GM21786 (cell line): ENCODE measurements around the gene ADAP1.
"Not testable (repeated sequence)": the region's sequence is repeated elsewhere in the genome, so short reads cannot be mapped to it uniquely, and the experiment has no call there.

Source experiments
- ATAC-seq: cut with Tn5 transposase; IDR thresholded peaks from one replicate; pipeline ENCODE4 v1.9.1; 2021; ENCODE audit not compliant: unreplicated experiment

ADAP1 gene

GRCh38 chr7:960269-960871 is 5.9 kb upstream of the ADAP1 start:
- no peak for ATAC-seq

- ATAC-seq, result not testable (repeated sequence)
Observed at GRCh38 chr7:959740-960139, 5.3 kb upstream of the ADAP1 start.

GRCh38 chr7:959271-959670 is 4.8 kb upstream of the ADAP1 start:
- ATAC-seq, result no peak

- no peak for ATAC-seq
Observed at GRCh38 chr7:958221-959200, 4.0 kb upstream of the ADAP1 start.

- ATAC-seq, result no peak
Observed at GRCh38 chr7:957418-958220, 3.1 kb upstream of the ADAP1 start.

- no peak for ATAC-seq
Observed at GRCh38 chr7:956031-956430, 1.6 kb upstream of the ADAP1 start.

GRCh38 chr7:953547-954327 is 743 bp downstream of the ADAP1 start:
- ATAC-seq, result no peak

GRCh38 chr7:952548-953441 is 1.7 kb downstream of the ADAP1 start:
- no peak for ATAC-seq

GRCh38 chr7:951881-952547 is 2.5 kb downstream of the ADAP1 start:
- ATAC-seq, result no peak

GRCh38 chr7:949021-949934 is 5.2 kb downstream of the ADAP1 start:
- ATAC-seq, result no peak

- no peak for ATAC-seq
Observed at GRCh38 chr7:947391-948210, 6.9 kb downstream of the ADAP1 start.

- no peak for ATAC-seq
Observed at GRCh38 chr7:946256-946996, 8.1 kb downstream of the ADAP1 start.

GRCh38 chr7:945556-946255 is 8.8 kb downstream of the ADAP1 start:
- no peak for ATAC-seq

- no peak for ATAC-seq
Observed at GRCh38 chr7:945147-945555, 9.3 kb downstream of the ADAP1 start.

GRCh38 chr7:944744-945143 is 9.7 kb downstream of the ADAP1 start:
- ATAC-seq, result no peak

GRCh38 chr7:943793-944192 is 10.7 kb downstream of the ADAP1 start:
- not testable (repeated sequence) for ATAC-seq
